Measurements from ENCODE around the gene CPLX4.

CPLX4 gene

GRCh38 chr18:59305295-59305694, 13.2 kb downstream of the CPLX4 start:
- no peak for DNase-seq

- DNase-seq: no peak
These were observed 14.7 kb downstream of the CPLX4 start for GRCh38 chr18:59303656-59304195.

- DNase-seq: no peak
These were observed 15.4 kb downstream of the CPLX4 start for GRCh38 chr18:59303006-59303405.

GRCh38 chr18:59301929-59302328, 16.5 kb downstream of the CPLX4 start:
- DNase-seq: no peak

GRCh38 chr18:59300676-59301285, 17.7 kb downstream of the CPLX4 start:
- no peak for DNase-seq

GRCh38 chr18:59298871-59299270, 19.6 kb downstream of the CPLX4 start:
- no peak for DNase-seq

GRCh38 chr18:59293317-59293716, 25.1 kb downstream of the CPLX4 start:
- no peak for DNase-seq

GRCh38 chr18:59286341-59286740, 32.1 kb downstream of the CPLX4 start:
- DNase-seq: no peak

GRCh38 chr18:59282341-59282740, 36.1 kb downstream of the CPLX4 start:
- DNase-seq: no peak

- DNase-seq: no peak
These were observed 38.7 kb downstream of the CPLX4 start for GRCh38 chr18:59279722-59280121.

- no peak for DNase-seq
These were observed 39.3 kb downstream of the CPLX4 start for GRCh38 chr18:59279193-59279592.

GRCh38 chr18:59278793-59279192, 39.7 kb downstream of the CPLX4 start:
- no peak for DNase-seq

GRCh38 chr18:59276047-59276446, 42.4 kb downstream of the CPLX4 start:
- DNase-seq: no peak

- DNase-seq: no peak
These were observed 43.0 kb downstream of the CPLX4 start for GRCh38 chr18:59275406-59275949.

- DNase-seq: no peak
These were observed 43.9 kb downstream of the CPLX4 start for GRCh38 chr18:59274533-59274928.

GRCh38 chr18:59273759-59274532, 44.5 kb downstream of the CPLX4 start:
- no peak for DNase-seq

- no peak for DNase-seq
These were observed 45.3 kb downstream of the CPLX4 start, which contains the start of gene RAX for GRCh38 chr18:59272891-59273758. RAX (minus strand) TSS chr18:59273454; CDS start chr18:59273206, 248 bp downstream.

- no peak for DNase-seq
These were observed 46.1 kb downstream of the CPLX4 start for GRCh38 chr18:59272221-59272888.

- DNase-seq: no peak
These were observed 46.7 kb downstream of the CPLX4 start for GRCh38 chr18:59271606-59272220.

GRCh38 chr18:59270689-59271257, 47.7 kb downstream of the CPLX4 start:
- DNase-seq: no peak

- DNase-seq: no peak
These were observed 48.8 kb downstream of the CPLX4 start for GRCh38 chr18:59269563-59270119.

All from CD4-positive, alpha-beta T cell treated with Interleukin-10 for 1 hour (primary cell).